Ovary (tissue), 3 donors: Measurements from ENCODE around the gene RNF44.

ENCODE experiments used
- EP300 ChIP-seq: sonication (generic); formaldehyde crosslinking; IDR thresholded peaks from one replicate; pipeline ENCODE4 v1.6.1; 2017; ENCODE audit warnings: antibody characterized with exemption
- POLR2A ChIP-seq: fragments of 450-650 bp; IDR thresholded peaks from one replicate; pipeline ENCODE4 v1.6.1; 2017; ENCODE audit warnings: antibody characterized with exemption, mild to moderate bottlenecking, moderate library complexity
- TF ChIP-seq, protein P1 (sequence below), 3 donors: fragments of 450-650 bp in 2 of 3; fragments of 200-600 bp in 1 of 3; IDR thresholded peaks; one replicate each; pipeline versions ENCODE4 v1.5.1 to v1.8.0; 2016 to 2022; ENCODE audit warnings: antibody characterized with exemption in 3 of 3, mild to moderate bottlenecking in 1 of 3
- donor health status: DM: no; HTN: no; CAD: no.

DNA sequence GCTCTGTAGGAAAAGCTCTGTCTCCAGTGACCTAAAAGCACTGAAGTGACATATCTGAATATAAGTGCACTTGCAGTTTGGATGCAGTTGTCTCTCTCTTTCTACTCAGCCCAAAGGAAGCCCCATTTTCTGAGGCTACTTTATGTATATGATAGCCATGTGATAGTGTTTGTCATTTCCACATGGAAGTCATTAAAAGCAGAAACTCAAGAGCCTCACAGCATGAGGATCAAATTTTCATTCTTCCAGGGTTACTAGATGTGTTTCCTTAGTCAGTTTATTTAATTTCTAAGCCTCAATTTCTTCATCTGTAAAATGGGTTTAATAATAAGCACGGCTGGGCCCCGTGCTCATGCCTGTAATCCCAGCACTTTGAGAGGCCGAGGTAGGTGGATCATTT is 36.7 kb downstream of the RNF44 start:
- TF ChIP-seq POLR2A = no peak
- TF ChIP-seq, protein P1, sequence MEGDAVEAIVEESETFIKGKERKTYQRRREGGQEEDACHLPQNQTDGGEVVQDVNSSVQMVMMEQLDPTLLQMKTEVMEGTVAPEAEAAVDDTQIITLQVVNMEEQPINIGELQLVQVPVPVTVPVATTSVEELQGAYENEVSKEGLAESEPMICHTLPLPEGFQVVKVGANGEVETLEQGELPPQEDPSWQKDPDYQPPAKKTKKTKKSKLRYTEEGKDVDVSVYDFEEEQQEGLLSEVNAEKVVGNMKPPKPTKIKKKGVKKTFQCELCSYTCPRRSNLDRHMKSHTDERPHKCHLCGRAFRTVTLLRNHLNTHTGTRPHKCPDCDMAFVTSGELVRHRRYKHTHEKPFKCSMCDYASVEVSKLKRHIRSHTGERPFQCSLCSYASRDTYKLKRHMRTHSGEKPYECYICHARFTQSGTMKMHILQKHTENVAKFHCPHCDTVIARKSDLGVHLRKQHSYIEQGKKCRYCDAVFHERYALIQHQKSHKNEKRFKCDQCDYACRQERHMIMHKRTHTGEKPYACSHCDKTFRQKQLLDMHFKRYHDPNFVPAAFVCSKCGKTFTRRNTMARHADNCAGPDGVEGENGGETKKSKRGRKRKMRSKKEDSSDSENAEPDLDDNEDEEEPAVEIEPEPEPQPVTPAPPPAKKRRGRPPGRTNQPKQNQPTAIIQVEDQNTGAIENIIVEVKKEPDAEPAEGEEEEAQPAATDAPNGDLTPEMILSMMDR (IDR thresholded peaks at IDR 0.05) = no peak
- TF ChIP-seq EP300 = no peak
